RPMI7951 (cell line): ENCODE results near the gene DNMBP. TPM values are rescaled to one million over a fixed set of nuclear protein-coding genes. Genes with fewer than 3 reads are reported as not detected.
"Not testable (repeated sequence)": the region's sequence is repeated elsewhere in the genome, so short reads cannot be mapped to it uniquely, and the experiment has no call there.

Source experiments
- DNase-seq: peaks from one replicate; pipeline ENCODE4 v3.0.0-alpha.2; 2012; ENCODE audit warnings: low read depth
- total RNA-seq: library from RNA; depleted of rRNA; stranded (reverse); fragments of >200 nt; shearing (Covaris generic); gene quantifications from 2 replicates; pipeline ENCODE4 v1.2.3, GENCODE V29; 2014

The DNMBP gene
- total RNA-seq, 1 experiment from 2014 or later, result 7.2 TPM

DNA sequence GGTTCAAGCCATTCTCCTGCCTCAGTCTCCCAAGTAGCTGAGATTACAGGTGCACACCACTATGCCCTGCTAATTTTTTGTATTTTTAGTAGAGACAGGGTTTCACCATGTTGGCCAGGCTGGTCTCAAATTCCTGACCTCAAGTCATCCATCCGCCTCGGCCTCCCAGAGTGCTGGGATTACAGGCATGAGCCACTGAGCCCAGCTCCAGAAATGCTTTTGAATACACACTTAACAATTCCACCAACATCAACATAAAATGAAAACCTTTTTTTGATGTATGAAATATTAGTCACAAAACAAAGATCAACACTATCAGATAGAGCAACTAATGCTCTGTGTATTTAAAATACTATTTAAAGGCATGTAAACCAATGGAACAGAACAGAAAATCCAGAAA is 63.7 kb downstream of the DNMBP start:
- DNase-seq, result not testable (repeated sequence)

DNA sequence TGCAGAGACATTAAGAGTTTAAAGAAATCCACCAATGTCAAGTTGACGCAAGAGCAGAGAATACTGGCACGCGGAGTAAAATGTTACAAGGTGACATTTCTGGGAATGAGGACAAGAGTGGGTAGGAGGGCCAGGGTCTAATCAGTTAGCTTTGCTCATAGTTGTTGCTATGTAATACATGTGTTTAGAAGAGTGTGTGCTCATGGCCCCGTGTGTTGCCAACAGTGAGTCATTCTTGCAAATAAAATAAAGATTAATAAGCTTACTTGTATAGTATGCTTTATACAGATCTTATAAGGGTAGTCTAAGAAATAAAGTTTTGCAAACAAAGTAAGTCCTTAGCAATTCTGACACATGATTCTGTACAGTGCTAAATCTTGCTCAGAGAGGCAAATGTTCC is 64.5 kb downstream of the DNMBP start:
- peak; percentile 38 for DNase-seq

DNA sequence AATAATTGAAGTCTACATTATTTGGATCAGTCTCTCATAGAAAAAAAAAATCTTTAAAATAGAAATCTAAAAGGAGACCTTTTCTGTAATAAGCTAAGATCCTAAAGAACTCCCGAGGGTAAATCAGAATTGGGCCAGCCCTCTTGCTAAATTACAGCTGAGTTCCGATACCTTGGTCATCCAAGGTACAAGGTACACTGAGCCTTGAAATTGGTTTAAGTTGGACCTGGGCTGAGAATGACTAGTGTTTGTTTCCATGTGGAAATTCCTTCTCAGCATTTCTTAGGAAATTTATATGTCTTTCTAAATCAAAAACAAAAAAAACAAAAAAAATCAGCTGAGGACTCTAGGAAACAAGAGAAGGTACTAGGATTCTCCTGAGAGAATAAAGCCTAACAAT is 64.9 kb downstream of the DNMBP start:
- no peak for DNase-seq

DNA sequence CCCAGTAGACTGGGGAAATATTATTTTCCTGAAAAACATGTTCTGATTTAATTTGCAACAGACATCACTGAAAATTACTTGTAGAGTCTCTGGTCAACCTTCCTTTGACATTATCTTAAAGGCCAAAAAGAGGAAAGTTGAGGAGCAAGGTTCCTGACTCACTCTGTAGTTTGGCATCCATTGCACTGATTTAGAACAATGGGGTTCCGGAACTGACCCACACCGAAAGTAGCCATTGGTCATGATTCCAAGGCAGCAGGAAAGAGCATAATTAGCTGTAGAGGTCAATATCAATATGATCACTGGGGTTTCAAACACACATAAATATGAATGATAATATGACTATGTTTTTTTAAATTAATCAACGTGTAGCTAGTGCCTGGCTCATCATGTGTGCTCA is 65.8 kb downstream of the DNMBP start:
- no peak for DNase-seq

DNA sequence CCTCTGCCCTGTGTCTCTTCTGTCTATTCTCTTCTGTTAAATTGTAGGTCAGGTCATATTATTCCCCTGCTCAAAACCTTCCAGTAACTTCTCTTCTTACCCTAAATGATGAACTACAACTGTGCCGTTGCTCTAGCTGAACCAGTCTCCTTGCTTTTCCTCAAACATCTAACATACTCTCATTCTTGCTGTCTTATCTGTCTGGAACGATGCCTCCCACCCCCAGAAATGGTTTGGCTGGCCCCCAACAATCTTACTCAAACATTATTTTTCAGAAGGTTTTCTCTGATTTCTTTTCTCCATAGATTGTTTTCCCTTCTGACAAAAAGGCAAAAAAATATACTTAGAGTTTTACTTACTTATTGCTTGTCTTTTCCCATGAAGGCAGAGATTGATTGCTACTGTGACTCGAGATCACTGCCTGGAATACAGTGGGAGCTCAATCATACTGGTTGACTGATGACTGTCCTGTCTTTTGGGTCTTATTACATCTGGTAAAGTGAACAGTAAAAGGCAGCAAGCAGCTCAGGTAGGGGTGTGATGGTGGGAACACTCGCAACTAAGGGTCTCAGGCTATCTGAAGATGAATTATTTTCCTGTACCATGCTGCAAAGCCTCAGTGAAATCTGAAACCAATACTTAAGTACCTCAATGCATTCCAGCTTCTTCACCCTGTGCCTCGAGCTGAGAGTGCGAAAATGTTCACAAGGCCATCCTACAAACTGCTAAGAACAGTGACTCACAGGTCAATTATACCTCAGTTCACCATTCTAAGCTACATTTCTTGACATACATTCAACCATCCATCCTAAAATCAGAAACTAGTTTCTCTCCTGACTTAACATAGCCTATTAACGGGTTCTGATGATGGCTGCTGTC is 67.6 kb downstream of the DNMBP start:
- DNase-seq, result no peak

DNA sequence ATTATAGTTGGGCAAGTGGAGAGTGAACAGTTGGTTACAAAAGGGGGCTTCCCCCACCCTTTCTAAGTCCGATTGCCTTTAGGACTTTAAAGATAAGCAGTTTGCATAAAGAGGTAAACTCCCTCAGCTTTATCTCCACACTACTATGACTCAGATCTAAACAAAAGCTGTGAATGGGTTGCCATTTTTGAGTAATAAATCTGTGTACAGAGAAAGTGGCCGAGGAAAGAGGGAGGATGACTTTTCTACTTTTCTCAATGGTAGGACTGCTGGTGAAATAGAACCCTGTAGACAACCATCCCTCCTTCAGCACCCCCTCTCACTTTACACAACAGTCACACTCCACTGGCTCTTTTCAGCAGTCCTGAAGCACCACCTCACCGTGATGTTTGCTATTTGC is 71.2 kb downstream of the DNMBP start:
- peak; percentile 17 for DNase-seq

DNA sequence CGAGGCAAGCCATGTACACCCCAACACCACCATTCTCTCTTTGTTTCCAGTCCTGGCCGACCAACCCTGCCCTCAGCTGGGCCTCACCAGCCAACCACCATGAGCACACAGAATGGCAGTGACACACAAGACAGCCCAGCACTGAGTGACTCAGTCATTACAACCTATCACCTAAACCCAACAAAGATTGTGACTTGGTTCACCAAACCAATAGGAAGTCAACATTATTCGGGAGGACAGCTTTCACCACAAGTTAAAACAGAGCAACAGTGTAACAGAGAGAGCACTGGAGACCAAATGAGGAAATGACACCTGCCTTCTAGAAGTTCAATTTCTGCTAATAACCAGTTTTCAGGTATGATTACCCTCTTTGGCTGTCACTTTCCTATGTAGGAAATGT is 72.1 kb downstream of the DNMBP start:
- DNase-seq, result peak; percentile 19

DNA sequence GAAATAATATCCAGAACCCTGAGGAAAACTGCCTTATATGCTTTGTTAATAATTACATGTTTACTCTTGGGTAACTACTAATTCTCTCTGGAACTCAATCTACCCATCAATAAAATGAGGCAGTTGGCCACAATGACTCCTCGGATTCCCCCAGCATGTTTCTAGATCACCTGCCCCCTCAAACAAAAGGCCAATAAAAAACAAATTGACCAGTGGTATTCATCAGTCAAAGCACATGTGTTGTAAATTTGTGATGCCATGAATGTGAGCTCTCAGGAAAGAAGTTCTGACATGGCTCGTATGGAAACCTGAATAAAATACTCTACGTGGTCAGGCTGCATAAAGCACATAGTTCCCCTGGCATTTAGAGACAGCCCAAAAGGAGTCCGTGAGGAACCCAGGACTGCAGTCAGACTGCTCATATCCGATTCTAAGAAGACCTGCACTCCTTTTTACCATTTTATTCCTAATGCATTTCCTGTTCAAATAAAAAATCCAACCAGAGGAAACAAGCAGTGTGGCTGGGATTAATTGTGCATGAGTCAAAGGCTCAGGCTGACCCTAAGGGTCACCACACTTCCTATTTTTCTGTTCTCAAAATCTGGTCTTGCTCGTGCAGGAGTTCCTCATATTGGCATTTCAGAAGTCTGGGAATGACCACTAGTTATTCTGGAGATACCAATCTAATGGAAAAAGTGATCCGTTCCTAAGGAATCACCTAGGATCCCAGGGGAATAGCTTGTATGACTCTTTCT is 77.4 kb downstream of the DNMBP start:
- peak; percentile 42 for DNase-seq

DNA sequence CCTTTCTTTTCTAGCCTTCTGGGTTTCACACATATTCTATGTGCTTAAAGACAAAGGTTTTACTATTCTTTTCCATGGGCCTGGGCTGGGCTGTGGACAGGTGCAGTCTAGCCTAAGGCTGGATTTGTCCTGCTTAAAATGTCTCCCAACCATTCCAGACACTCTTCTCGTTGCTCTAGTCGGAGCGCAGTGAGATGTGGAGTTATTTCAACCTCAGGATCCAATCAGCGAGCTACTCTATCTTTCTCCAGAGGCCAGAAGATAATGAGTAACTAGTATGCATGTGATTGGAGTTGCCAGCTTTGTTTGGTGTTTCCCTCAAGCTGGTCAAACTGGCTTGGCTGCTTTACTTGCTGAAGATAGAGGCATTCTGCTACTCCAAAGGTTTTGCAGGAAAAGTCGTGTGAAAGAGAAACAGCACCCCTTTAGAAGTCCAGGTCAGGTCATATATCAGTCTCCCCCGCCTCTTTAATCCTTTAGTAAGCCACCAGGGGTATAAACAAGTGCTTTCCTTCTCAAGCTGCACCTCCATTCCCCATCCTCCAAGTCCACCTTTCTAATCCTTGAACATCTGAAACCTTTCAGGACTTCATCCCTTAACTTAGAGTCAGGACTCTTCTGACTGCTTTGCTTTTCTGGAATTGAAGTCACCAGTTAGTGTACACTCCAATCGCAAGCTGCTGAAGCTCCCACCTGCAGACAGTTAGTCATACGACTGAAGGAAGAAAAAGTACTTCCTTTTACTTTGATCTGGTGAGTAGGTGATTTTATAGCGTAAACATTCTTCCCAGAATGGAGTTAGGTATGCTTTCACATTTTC is 78.8 kb downstream of the DNMBP start:
- no peak for DNase-seq

DNA sequence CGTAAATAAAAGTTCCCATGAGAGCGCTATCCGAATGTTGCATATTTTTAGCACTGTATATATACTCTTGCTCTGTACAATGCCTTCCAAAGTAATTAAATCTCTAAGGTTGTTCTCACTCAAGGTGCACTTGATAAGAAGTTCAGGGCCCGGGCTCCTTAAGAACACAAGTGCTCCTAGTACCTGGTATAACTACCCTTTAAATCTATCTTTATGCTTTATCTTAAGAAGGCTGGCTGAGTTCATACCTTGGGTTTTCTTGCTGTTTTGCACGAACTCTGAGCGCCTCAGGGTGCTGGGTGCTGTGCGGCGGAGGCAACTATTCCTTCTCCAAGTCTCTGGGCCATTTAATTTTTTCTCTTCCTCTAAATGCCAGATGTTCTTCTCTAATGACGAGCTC is 80.4 kb downstream of the DNMBP start:
- DNase-seq, result no peak

DNA sequence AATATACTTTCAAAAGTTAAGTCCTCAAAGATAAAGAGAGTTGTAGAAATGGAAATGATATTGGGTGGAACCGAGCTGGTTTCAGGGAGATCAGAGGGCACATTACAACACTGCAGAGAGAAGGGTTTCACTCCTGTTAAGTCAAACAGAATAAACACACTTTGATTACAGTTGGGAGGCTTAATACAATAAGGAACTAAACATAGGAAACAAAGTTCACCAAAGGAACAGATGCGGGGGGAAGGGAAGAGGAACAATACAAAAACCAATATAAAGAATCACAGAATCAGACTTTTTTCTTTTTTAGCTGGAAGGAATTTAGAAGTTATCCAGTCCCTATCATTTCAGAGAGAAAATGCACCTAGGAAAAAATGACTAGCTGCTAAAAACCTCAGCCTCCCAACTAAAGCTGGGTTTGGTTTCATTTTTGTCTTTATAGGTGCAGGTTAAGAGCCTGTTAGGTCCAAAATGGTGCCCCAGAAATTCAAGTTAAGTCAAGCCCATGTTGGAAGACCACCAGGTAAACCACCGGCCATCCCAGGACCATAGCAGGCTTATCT is 81.9 kb downstream of the DNMBP start:
- no peak for DNase-seq

DNA sequence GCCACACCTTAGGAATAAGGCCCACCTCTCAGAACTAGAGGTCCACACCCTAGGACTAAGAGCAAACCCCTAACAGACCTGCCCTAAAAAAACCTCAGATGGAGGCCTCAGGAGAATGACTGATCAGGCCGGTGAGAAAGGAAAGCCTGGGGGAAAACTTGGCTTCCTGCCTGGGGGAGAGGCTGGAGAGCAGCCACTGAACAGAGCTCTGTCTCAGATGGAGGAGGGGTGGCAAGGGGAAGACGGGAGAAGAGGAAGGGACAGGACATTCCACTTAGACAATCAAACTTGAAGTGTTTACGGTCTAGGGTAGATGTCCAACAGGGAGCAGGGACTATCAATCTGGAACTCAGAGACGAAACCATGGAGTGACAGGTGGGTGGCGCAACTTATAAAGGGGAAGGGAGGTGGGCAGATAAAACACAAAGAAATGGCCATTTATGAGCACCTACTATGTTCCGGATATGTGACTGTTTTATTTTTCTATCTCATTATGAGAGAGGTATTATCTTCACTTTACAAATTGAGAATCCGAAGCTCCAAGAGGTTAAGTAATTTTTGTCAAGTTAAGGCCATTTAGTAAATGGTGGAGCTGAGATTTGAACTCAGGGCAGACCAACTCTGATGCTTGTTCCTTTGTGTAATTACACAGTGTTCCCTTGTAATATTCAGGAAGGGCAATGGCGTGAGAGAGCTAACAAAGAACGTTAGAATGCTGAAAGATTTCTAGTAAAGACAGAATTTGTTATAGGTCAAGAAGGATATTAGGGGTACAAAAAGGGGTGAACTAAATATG is 82.6 kb downstream of the DNMBP start:
- peak; percentile 71 for DNase-seq

DNA sequence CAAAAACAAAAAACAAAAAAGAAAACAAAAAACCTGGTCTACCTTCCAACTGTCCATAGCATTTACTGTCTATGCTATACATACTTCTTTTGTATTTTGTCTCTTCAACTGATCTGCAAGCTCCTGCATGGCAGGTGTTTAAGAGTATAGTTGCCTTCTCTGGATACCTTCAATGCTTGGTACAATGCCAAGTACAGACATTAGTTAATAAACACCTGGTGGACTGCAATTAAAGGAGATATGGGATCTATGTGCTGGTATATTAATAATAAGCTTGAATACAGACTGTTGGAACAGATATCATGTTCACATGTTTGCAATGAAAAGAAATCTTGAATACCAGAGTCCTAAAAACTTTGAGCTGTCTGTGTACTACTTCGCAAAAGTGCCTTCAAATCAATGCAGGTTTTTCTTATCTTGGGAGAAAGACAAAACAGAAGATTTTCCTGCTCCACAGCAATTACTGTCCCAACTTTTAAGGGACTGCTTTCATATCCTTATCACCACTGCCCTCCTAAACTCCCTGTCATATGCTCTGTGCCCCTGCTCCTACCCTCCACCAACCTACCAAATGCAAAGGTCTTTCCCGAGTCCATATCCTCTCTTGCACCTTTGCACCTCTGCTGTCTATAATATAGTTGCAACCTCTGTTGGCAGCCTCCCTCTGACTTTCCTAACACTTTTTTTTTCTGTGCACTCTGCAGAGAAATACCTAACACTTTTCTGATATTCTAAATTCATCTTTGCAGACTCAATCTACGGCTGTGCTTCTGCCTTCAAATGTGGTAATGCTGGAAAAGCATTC is 85.1 kb downstream of the DNMBP start:
- no peak for DNase-seq

DNA sequence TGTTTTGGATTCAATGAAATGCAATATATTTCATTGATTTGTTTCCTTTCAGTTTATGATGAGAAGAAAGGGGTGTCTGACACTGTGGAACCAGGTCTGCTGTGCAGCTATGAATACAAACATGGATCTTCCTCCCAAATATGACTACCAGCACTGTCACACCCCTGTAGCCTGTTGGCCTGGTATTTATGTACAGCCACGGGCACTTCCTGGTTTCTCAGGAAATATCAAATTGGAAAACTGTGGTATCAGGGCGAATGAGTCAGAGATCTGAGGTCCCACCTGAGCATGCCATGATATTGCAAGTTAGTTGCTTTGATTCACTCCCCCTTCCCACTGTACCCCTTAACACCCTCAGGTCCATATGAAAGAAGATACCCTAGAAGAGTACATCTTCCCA is 87.8 kb downstream of the DNMBP start:
- DNase-seq, result peak; percentile 54

DNA sequence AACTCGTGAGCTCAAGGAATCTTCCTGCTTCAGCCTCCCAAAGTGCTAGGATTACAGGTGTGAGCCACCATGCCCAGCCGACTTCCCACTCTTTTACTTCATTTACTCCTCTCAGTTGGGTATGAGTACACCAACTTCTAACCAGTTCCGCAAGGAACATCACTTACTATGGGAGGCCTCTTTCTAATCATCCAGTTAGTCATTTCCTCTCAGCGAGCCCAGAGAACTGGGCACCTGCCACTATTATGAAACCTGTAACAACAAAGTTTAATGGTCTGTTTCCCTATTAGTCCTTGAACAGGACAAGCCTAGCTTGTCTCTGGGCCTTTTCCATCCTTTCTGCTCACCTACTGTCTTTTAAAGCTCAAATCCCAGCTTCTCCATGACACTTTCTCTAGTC is 88.8 kb downstream of the DNMBP start:
- DNase-seq, result peak; percentile 51

DNA sequence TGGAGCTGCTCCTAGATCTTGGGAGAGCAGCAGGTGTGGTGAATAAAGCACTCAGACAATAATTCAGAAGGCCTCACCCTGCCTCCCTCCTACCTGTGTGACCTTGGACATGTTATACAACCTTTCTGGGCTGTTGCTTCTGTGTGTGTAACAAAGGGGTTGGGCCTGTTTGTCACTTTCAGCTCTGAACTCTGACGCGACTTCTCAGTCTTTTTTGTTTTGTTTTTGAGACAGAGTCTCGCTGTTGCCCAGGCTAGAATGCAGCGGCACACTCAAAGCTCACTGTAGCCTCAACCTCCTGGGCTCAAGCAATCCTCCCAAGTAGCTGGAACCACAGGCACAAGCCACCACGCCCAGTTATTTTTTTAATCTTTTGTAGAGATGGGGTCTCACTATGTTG is 89.3 kb downstream of the DNMBP start:
- DNase-seq, result no peak

DNA sequence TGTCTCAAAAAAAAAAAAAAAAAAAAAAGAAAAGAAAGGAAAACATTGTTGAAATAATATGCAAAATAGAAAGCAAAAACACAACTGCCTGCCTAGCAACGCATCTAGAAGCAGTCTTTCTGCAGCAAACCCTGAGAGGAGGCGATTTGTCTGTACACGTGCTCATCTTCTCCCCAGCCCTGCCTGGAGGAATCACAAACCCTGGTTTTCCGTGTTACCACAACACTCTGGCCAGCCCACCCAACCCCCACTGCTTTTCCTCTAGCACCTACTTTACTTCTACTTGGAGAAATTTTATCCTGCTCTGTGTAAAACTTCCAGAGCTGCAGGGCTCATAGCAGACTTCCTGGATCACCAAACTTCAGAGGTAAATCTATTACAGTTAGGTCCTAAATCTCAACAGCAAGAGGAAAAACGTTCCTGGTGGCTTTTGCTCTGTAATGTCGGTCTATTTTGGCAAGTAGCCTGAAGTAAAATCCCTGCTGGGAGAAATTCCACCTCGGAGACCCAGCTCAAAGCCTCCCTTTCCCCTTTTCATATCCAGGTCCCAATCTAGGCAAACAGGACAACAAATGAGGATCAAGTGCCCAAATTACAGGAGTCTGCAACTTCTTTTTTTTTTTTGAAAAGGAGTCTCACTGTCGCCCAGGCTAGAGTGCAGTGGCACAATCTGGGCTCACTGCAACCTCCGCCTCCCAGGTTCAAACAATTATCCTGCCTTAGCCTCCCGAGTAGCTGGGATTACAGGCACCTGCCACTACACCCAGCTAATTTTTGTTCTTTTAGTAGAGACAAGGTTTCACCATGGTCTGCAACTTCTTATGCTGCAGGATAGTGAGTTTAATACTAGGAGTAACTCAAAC is 91.6 kb downstream of the DNMBP start:
- peak; percentile 64 for DNase-seq

DNA sequence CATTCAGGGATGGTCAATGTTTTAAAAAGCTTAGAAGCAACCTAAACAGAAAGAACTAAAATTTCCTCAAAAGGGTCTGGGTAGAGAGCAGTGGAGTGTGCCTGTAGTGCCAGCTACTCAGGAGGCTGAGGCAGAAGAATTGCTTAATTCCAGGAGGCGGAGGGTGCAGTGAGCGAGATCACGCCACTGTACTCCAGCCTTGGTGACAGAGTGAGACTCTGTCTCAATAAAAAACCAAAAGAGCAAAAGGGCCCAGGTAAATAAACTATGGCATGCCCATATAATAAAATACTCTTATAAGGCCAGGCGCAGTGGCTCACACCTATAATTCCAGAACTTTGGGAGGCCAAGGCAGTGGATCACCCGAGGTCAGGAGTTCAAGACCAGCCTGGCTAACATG is 93.0 kb downstream of the DNMBP start:
- DNase-seq, result no peak

DNA sequence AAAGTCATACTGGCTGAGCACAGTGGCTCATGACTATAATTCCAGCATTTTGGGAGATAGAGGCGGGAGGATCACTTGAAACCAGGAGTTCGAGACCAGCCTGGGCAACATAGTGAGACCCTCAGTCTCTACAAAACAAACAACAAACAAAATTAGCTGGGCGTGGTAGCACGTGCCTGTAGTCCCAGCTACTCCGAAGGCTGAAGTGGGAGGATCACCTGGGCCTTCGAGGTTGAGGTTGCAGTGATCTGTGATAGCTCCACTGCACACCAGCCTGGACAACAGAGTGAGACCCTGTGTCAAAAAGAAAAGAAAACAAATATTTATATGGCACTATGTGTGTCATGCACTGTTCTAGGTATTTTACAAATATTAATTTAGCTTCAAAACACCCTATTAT is 94.3 kb downstream of the DNMBP start:
- no peak for DNase-seq
